Activated CD8-positive, alpha-beta T cell treated with anti-CD3 and anti-CD28 coated beads for 36 hours (primary cell): ENCODE data around the gene CTSL. TPM values are rescaled to one million over a fixed set of nuclear protein-coding genes. Genes with fewer than 3 reads are reported as not detected.
"Not testable (repeated sequence)": the region's sequence is repeated elsewhere in the genome, so short reads cannot be mapped to it uniquely, and the experiment has no call there.

ENCODE experiments used
- ATAC-seq: fragments of 200-7000 bp; cut with Tn5 transposase; one replicate; pipeline ENCODE4 v1.10.0; 2021; ENCODE audit warnings: mild to moderate bottlenecking, moderate library complexity
- CTCF ChIA-PET: fragments of 350-600 bp; sonication (Branson Sonifier 250); formaldehyde crosslinking; loops from one replicate; lab custom pipeline; 2021; ENCODE audit warnings: antibody characterized with exemption; lab: Charles Lee
- POLR2A ChIA-PET: fragments of 350-600 bp; sonication (Branson Sonifier 250); formaldehyde crosslinking; loops from one replicate; lab custom pipeline; 2021; ENCODE audit warnings: antibody characterized with exemption; lab: Charles Lee
- DNase-seq: peaks from one replicate; pipeline ENCODE4 v3.0.0-alpha.2; 2020
- H3K27ac Mint-ChIP-seq: one replicate; pipeline ENCODE4 v1.8.0; 2021; ENCODE audit warnings: mild to moderate bottlenecking, mixed read lengths
- H3K27me3 Mint-ChIP-seq: one replicate; pipeline ENCODE4 v1.8.0; 2021; ENCODE audit warnings: mixed read lengths
- H3K36me3 Mint-ChIP-seq: one replicate; pipeline ENCODE4 v1.8.0; 2021; ENCODE audit warnings: low read depth, mixed read lengths
- H3K4me1 Mint-ChIP-seq: one replicate; pipeline ENCODE4 v1.8.0; 2021; ENCODE audit warnings: low read depth, mixed read lengths
- H3K4me3 Mint-ChIP-seq: one replicate; pipeline ENCODE4 v1.8.0; 2021; ENCODE audit warnings: mild to moderate bottlenecking, moderate library complexity, mixed read lengths
- H3K9me3 Mint-ChIP-seq: one replicate; pipeline ENCODE4 v1.8.0; 2021; ENCODE audit warnings: mixed read lengths
- intact Hi-C: fragments of 100-400 bp; cut with micrococcal nuclease; formaldehyde crosslinking; loops from one replicate; pipeline ENCODE4 v1.10.0; 2022
- total RNA-seq, 2 experiments: library from RNA; stranded (reverse); gene quantifications; one replicate each; pipeline ENCODE4 v1.2.3, GENCODE V29; 2021
- TF ChIP-seq, protein P1 (sequence below): fragments of 200-600 bp; IDR thresholded peaks from one replicate; pipeline ENCODE4 v1.8.0; 2022; ENCODE audit warnings: antibody characterized with exemption, mild to moderate bottlenecking

CTSL gene
- total RNA-seq, 2 experiments from 2014 or later = 0.36 to 0.58 TPM

- peaks cover 3% of the 10 kb centered on the region for H3K9me3 Mint-ChIP-seq
- POLR2A ChIA-PET = no interaction called here
- no peak overlapping the region for H3K4me3 Mint-ChIP-seq
- peaks cover 10% of the 10 kb centered on the region for H3K27me3 Mint-ChIP-seq
- H3K36me3 Mint-ChIP-seq = no peaks in the 10 kb centered on the region
- CTCF ChIA-PET = no interaction called here
- no peak overlapping the region for H3K27ac Mint-ChIP-seq
- DNase-seq = no peak
- intact Hi-C loops = no loop called here
- no peak for ATAC-seq
- TF ChIP-seq, protein P1, sequence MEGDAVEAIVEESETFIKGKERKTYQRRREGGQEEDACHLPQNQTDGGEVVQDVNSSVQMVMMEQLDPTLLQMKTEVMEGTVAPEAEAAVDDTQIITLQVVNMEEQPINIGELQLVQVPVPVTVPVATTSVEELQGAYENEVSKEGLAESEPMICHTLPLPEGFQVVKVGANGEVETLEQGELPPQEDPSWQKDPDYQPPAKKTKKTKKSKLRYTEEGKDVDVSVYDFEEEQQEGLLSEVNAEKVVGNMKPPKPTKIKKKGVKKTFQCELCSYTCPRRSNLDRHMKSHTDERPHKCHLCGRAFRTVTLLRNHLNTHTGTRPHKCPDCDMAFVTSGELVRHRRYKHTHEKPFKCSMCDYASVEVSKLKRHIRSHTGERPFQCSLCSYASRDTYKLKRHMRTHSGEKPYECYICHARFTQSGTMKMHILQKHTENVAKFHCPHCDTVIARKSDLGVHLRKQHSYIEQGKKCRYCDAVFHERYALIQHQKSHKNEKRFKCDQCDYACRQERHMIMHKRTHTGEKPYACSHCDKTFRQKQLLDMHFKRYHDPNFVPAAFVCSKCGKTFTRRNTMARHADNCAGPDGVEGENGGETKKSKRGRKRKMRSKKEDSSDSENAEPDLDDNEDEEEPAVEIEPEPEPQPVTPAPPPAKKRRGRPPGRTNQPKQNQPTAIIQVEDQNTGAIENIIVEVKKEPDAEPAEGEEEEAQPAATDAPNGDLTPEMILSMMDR = no peak
- H3K4me1 Mint-ChIP-seq = no peaks in the 10 kb centered on the region
These were observed 25.9 kb downstream of the CTSL start for GRCh38 chr9:87751868-87752267.

- no peak overlapping the region for H3K27ac Mint-ChIP-seq
- TF ChIP-seq, protein P1 = no peak
- intact Hi-C loops = no loop called here
- DNase-seq (no peak), ATAC-seq (no peak)
- peaks cover 8% of the 10 kb centered on the region for H3K27me3 Mint-ChIP-seq
- no peak overlapping the region for H3K4me3 Mint-ChIP-seq
- POLR2A ChIA-PET = no interaction called here
- peaks cover 3% of the 10 kb centered on the region for H3K9me3 Mint-ChIP-seq
- H3K36me3 Mint-ChIP-seq = no peaks in the 10 kb centered on the region
- CTCF ChIA-PET = no interaction called here
- H3K4me1 Mint-ChIP-seq = no peaks in the 10 kb centered on the region
These were observed 27.4 kb downstream of the CTSL start for GRCh38 chr9:87753313-87753712.

DNA sequence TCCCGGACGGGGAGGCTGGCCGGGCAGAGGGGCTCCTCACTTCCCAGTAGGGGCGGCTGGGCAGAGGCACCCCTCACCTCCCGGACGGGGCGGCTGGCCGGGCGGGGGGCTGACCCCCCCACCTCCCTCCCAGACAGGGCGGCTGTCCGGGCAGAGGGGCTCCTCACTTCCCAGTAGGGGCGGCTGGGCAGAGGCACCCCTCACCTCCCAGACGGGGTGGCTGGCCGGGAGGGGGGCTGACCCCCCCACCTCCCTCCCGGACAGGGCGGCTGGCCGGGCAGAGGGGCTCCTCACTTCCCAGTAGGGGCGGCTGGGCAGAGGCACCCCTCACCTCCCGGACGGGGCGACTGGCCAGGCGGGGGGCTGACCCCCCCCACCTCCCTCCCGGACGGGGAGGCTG, 32.4 kb downstream of the CTSL start:
- DNase-seq, H3K36me3 Mint-ChIP-seq, ATAC-seq, CTCF ChIA-PET, H3K4me1 Mint-ChIP-seq, H3K27me3 Mint-ChIP-seq, H3K27ac Mint-ChIP-seq, H3K4me3 Mint-ChIP-seq, H3K9me3 Mint-ChIP-seq, POLR2A ChIA-PET, intact Hi-C loops: not testable (repeated sequence)

DNA sequence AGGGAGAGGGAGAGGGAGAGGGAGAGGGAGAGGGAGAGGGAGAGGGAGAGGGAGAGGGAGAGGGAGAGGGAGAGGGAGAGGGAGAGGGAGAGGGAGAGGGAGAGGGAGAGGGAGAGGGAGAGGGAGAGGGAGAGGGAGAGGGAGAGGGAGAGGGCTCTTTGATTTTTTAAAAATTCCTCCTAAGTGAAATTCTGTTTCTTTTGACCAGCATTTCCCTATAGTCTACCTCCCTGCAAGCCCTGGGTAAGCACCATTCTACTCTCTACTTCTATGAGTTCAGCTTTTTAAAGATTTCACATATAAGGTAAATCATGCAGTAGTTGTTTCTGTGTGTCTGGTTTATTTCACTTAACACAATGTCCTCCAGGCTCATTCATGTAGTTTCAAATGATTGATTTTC, 34.1 kb downstream of the CTSL start:
- POLR2A ChIA-PET, intact Hi-C loops, H3K36me3 Mint-ChIP-seq, H3K27ac Mint-ChIP-seq, DNase-seq, H3K9me3 Mint-ChIP-seq, H3K4me1 Mint-ChIP-seq, CTCF ChIA-PET, H3K4me3 Mint-ChIP-seq, ATAC-seq, H3K27me3 Mint-ChIP-seq: not testable (repeated sequence)

GRCh38 chr9:87760529-87760928, 34.6 kb downstream of the CTSL start:
- Mint-ChIP-seq H3K36me3 (no peaks in the 10 kb centered on the region), H3K27me3 (peaks cover 9% of the 10 kb centered on the region), H3K27ac (no peak overlapping the region), H3K4me1 (no peaks in the 10 kb centered on the region), H3K4me3 (no peak overlapping the region), H3K9me3 (no peaks in the 10 kb centered on the region)
- POLR2A ChIA-PET = no interaction called here
- DNase-seq (no peak), ATAC-seq (no peak)
- TF ChIP-seq, protein P1 = no peak
- CTCF ChIA-PET = no interaction called here
- intact Hi-C loops = no loop called here

- ChIA-PET POLR2A (no interaction called here), CTCF (no interaction called here)
- Mint-ChIP-seq H3K36me3 (no peaks in the 10 kb centered on the region), H3K4me3 (no peak overlapping the region), H3K27ac (no peak overlapping the region), H3K27me3 (peaks cover 11% of the 10 kb centered on the region), H3K9me3 (no peaks in the 10 kb centered on the region), H3K4me1 (no peaks in the 10 kb centered on the region)
- no peak for ATAC-seq
- intact Hi-C loops = no loop called here
- TF ChIP-seq, protein P1 = no peak
- no peak for DNase-seq
These were observed 37.4 kb downstream of the CTSL start for GRCh38 chr9:87763286-87763685.
